Smooth muscle cell (in vitro differentiated cells): ENCODE measurements around the gene RUNX3. TPM values are rescaled to one million over a fixed set of nuclear protein-coding genes. Genes with fewer than 3 reads are reported as not detected.

ENCODE experiments used
- DNase-seq: peaks from one replicate; lab custom pipeline; 2025; ENCODE audit not compliant: unreplicated experiment; lab: John Stamatoyannopoulos, UW
- H2AFZ ChIP-seq: fragments of 200-600 bp; sonication (generic); 2 replicates; pipeline ENCODE4 v1.6.0; 2016; ENCODE audit warnings: antibody characterized with exemption, low read depth, mild to moderate bottlenecking
- H3F3A ChIP-seq: fragments of 200-600 bp; sonication (generic); 2 replicates; pipeline ENCODE4 v1.6.0; 2017; ENCODE audit warnings: antibody characterized with exemption, low read depth
- H3K27ac ChIP-seq: fragments of 200-600 bp; sonication (generic); 2 replicates; pipeline ENCODE4 v1.5.1; 2016; ENCODE audit warnings: low read depth, mild to moderate bottlenecking
- H3K27me3 ChIP-seq: fragments of 200-600 bp; sonication (generic); 2 replicates; pipeline ENCODE4 v1.6.1; 2016; ENCODE audit warnings: low read depth, mild to moderate bottlenecking
- H3K36me3 ChIP-seq: fragments of 200-600 bp; sonication (generic); 2 replicates; pipeline ENCODE4 v1.5.1; 2016; ENCODE audit warnings: low read depth
- H3K4me1 ChIP-seq: fragments of 200-600 bp; sonication (generic); 2 replicates; pipeline ENCODE4 v1.5.1; 2016; ENCODE audit warnings: low read depth
- H3K4me2 ChIP-seq: fragments of 200-600 bp; sonication (generic); 2 replicates; pipeline ENCODE4 v1.6.0; 2016; ENCODE audit warnings: mild to moderate bottlenecking
- H3K4me3 ChIP-seq: fragments of 200-600 bp; sonication (generic); 2 replicates; pipeline ENCODE4 v1.5.1; 2016; ENCODE audit warnings: mild to moderate bottlenecking
- H3K79me2 ChIP-seq: fragments of 200-600 bp; sonication (generic); 2 replicates; pipeline ENCODE4 v1.6.0; 2016; ENCODE audit warnings: low read depth, mild to moderate bottlenecking
- H3K9ac ChIP-seq: fragments of 200-600 bp; sonication (generic); 2 replicates; pipeline ENCODE4 v1.6.0; 2016; ENCODE audit warnings: low read depth
- H3K9me3 ChIP-seq: fragments of 200-600 bp; sonication (generic); replicated peaks from 2 replicates; pipeline ENCODE4 v1.5.1; 2016; ENCODE audit warnings: low read depth
- H4K20me1 ChIP-seq: fragments of 200-600 bp; sonication (generic); 2 replicates; pipeline ENCODE4 v1.6.0; 2016; ENCODE audit warnings: low read depth
- CTCF ChIP-seq: fragments of 200-600 bp; sonication (generic); IDR thresholded peaks from 2 replicates; pipeline ENCODE4 v1.5.1; 2017; ENCODE audit warnings: borderline replicate concordance, mild to moderate bottlenecking, antibody characterized with exemption; ENCODE audit not compliant: insufficient read depth, poor library complexity, severe bottlenecking
- WGBS: methylation state at CpG from one replicate; pipeline ENCODE4 v1.1.7; 2016; ENCODE audit warnings: low lambda C conversion rate; 5-methylcytosine and 5-hydroxymethylcytosine counted together
- polyA plus RNA-seq: library from polyadenylated mRNA; unstranded; fragments of >200 nt; fragmentation: Nextera tagmentation; extraction: Ambion mirVana; gene quantifications from 2 replicates; pipeline ENCODE4 v1.2.1, GENCODE V29; 2016
- total RNA-seq: library from RNA; depleted of rRNA; stranded (reverse); fragments of >200 nt; gene quantifications from 2 replicates; pipeline ENCODE4 v1.2.3, GENCODE V29; 2014

Gene RUNX3
- total and polyA plus RNA-seq, 2 experiments from 2014 or later = 4.5 to 8.2 TPM

GRCh38 chr1:24913274-24913604 lies 16.8 kb downstream of the RUNX3 start:
- Histone ChIP-seq H3K27ac (no peak overlapping the region), H4K20me1 (peaks cover 60% of the 10 kb centered on the region), H3K9ac (no peak overlapping the region), H3K4me2 (no peak overlapping the region), H2AFZ (no peak overlapping the region), H3K36me3 (no peaks in the 10 kb centered on the region), H3K9me3 (no peaks in the 10 kb centered on the region), H3F3A (peaks cover 6% of the 10 kb centered on the region), H3K79me2 (no peaks in the 10 kb centered on the region), H3K4me3 (no peak overlapping the region), H3K4me1 (peaks cover 7% of the 10 kb centered on the region), H3K27me3 (no peaks in the 10 kb centered on the region)
- TF ChIP-seq CTCF = no peak
- DNase-seq = no peak
- 94% methylated on average over 2 of the region's 2 CpGs for WGBS

GRCh38 chr1:24912376-24913273 lies 17.5 kb downstream of the RUNX3 start:
- 65% methylated on average over 13 of the region's 13 CpGs for WGBS
- Histone ChIP-seq H3K4me1 (peaks cover 7% of the 10 kb centered on the region), H3K27me3 (no peaks in the 10 kb centered on the region), H3K27ac (no peak overlapping the region), H3K36me3 (no peaks in the 10 kb centered on the region), H3K4me2 (no peak overlapping the region), H3K4me3 (no peak overlapping the region), H3K9me3 (no peaks in the 10 kb centered on the region), H3F3A (peaks cover 6% of the 10 kb centered on the region), H3K9ac (no peak overlapping the region), H3K79me2 (no peaks in the 10 kb centered on the region), H2AFZ (no peak overlapping the region), H4K20me1 (peaks cover 54% of the 10 kb centered on the region)
- TF ChIP-seq CTCF = no peak
- DNase-seq = no peak

- no peak overlapping the region for H3K4me2 ChIP-seq
- peaks cover 53% of the 10 kb centered on the region for H4K20me1 ChIP-seq
- H3K27me3 ChIP-seq = no peaks in the 10 kb centered on the region
- H3K4me1 ChIP-seq = peaks cover 7% of the 10 kb centered on the region
- no peak overlapping the region for H2AFZ ChIP-seq
- H3K4me3 ChIP-seq = no peak overlapping the region
- no peaks in the 10 kb centered on the region for H3K79me2 ChIP-seq
- TF ChIP-seq CTCF = no peak
- peaks cover 6% of the 10 kb centered on the region for H3F3A ChIP-seq
- H3K36me3 ChIP-seq = no peaks in the 10 kb centered on the region
- no peak overlapping the region for H3K27ac ChIP-seq
- no peaks in the 10 kb centered on the region for H3K9me3 ChIP-seq
- WGBS = 95% methylated on average over 20 of the region's 20 CpGs
- H3K9ac ChIP-seq = no peak overlapping the region
- DNase-seq = no peak
Measured at GRCh38 chr1:24911651-24912155, 18.4 kb downstream of the RUNX3 start.
